ENCODE data around the gene VWA5B1.

Gene VWA5B1

GRCh38 chr1:20252587-20252986, 38.1 kb upstream of the VWA5B1 start:
- no peaks in the 10 kb centered on the region for H3K36me3 ChIP-seq
- intact Hi-C loops (cut with DNase I; ENCODE audit: low total_unique reads): no loop called here
- no peak overlapping the region for H3K27ac ChIP-seq
- peaks cover 0 to 45% of the 10 kb centered on the region in 2 donors for H3K27me3 ChIP-seq
- H3K9me3 ChIP-seq: no peaks in the 10 kb centered on the region
- H3K4me3 ChIP-seq: no peak overlapping the region
- TF ChIP-seq CTCF (IDR thresholded peaks at IDR 0.05): no peak
- no peaks in the 10 kb centered on the region for H3K4me1 ChIP-seq
- no peak for DNase-seq

- no peak for TF ChIP-seq CTCF (IDR thresholded peaks at IDR 0.05)
- Histone ChIP-seq H3K36me3 (no peaks in the 10 kb centered on the region), H3K27me3 (peaks cover 0 to 52% of the 10 kb centered on the region in 2 donors), H3K4me1 (no peaks in the 10 kb centered on the region), H3K27ac (no peak overlapping the region), H3K9me3 (no peaks in the 10 kb centered on the region), H3K4me3 (no peak overlapping the region)
- no peak for DNase-seq
- intact Hi-C loops (cut with DNase I; ENCODE audit: low total_unique reads): no loop called here
Measured at GRCh38 chr1:20255666-20256065, 35.0 kb upstream of the VWA5B1 start.

- Histone ChIP-seq H3K4me3 (no peak overlapping the region), H3K27me3 (peaks cover 0 to 37% of the 10 kb centered on the region in 2 donors), H3K36me3 (no peaks in the 10 kb centered on the region), H3K4me1 (no peaks in the 10 kb centered on the region), H3K27ac (no peak overlapping the region), H3K9me3 (no peaks in the 10 kb centered on the region)
- TF ChIP-seq CTCF (IDR thresholded peaks at IDR 0.05): no peak
- intact Hi-C loops (cut with DNase I; ENCODE audit: low total_unique reads): no loop called here
- no peak for DNase-seq
Measured at GRCh38 chr1:20259646-20260045, 31.0 kb upstream of the VWA5B1 start.

GRCh38 chr1:20261095-20261494, 29.6 kb upstream of the VWA5B1 start:
- intact Hi-C loops (cut with DNase I; ENCODE audit: low total_unique reads): no loop called here
- Histone ChIP-seq H3K4me3 (no peak overlapping the region), H3K27me3 (peaks cover 0 to 40% of the 10 kb centered on the region in 2 donors), H3K27ac (no peak overlapping the region), H3K4me1 (no peaks in the 10 kb centered on the region), H3K36me3 (no peaks in the 10 kb centered on the region), H3K9me3 (no peaks in the 10 kb centered on the region)
- DNase-seq: no peak
- no peak for TF ChIP-seq CTCF (IDR thresholded peaks at IDR 0.05)

GRCh38 chr1:20262810-20263534, 27.7 kb upstream of the VWA5B1 start:
- Histone ChIP-seq H3K4me3 (no peak overlapping the region), H3K36me3 (no peaks in the 10 kb centered on the region), H3K27ac (no peak overlapping the region), H3K27me3 (peaks cover 0 to 28% of the 10 kb centered on the region in 2 donors), H3K4me1 (no peaks in the 10 kb centered on the region), H3K9me3 (no peaks in the 10 kb centered on the region)
- intact Hi-C loops (cut with DNase I; ENCODE audit: low total_unique reads): no loop called here
- TF ChIP-seq CTCF (IDR thresholded peaks at IDR 0.05): no peak
- no peak for DNase-seq
